K562 (cell line): ENCODE data around the gene LONRF2. TPM values are rescaled to one million over a fixed set of nuclear protein-coding genes. Genes with fewer than 3 reads are reported as not detected.
A peak's percentile ranks its signal among the peaks of the same experiment; 100 is the strongest.

Experiments used
- ATAC-seq: fragments of 200-7000 bp; cut with Tn5 transposase; 3 replicates; pipeline ENCODE4 v1.9.1; 2020; ENCODE audit warnings: moderate library complexity
- BruUV-seq: library from RNA; stranded (reverse); fragments of 400-500 nt; replicated peaks from 2 replicates; lab custom pipeline; 2021; lab: Mats Ljungman, UMichigan
- CTCF ChIA-PET: fragments of 300-600 bp; formaldehyde crosslinking; extraction: SDS; loops from one replicate; lab custom pipeline; 2021; ENCODE audit warnings: low intra/inter-chr PET ratio; lab: Yijun Ruan, JAX
- POLR2A ChIA-PET: fragments of 300-600, 350-650 bp; sonication (Branson Sonifier 250); formaldehyde crosslinking; extraction: SDS; loops from one replicate; lab custom pipeline; 2021; ENCODE audit warnings: antibody characterized with exemption, inconsistent platforms; lab: Yijun Ruan, JAX
- DNase-seq, 4 experiments: peaks; one replicate each; pipeline versions ENCODE4 v3.0.0 to v3.0.0-alpha.2; 2011 to 2018; ENCODE audit warnings: low spot score in 3 of 4, mixed read lengths in 3 of 4; ENCODE audit errors: extremely low read depth in 1 of 4
- FAIRE-seq: peaks from 2 replicates; lab custom pipeline; 2011; peaks lifted over from hg19 to GRCh38; lab: Jason Lieb, UNC
- H2AFZ ChIP-seq: 2 replicates; pipeline ENCODE4 v1.6.0; 2011; ENCODE audit warnings: low read depth, low read length, control low read depth, inconsistent platforms
- H3K27ac ChIP-seq: fragments of 200-600 bp; 3 replicates; pipeline ENCODE4 v1.8.0; 2011; ENCODE audit warnings: low read depth, mild to moderate bottlenecking, control low read depth, inconsistent platforms, low read length, moderate library complexity, mixed read lengths; ENCODE audit errors: extremely low read depth
- H3K27me3 ChIP-seq, 2 experiments: fragments of 300-600 bp in 1 of 2; 2 replicates in 1 of 2; 3 replicates in 1 of 2; pipeline versions ENCODE4 v1.6.0 to v1.8.0; 2011; ENCODE audit warnings: inconsistent platforms in 2 of 2, low read length in 2 of 2, mild to moderate bottlenecking in 1 of 2, mixed read lengths in 1 of 2, moderate library complexity in 1 of 2; ENCODE audit not compliant: control insufficient read depth in 2 of 2, insufficient read depth in 2 of 2
- H3K36me3 ChIP-seq: fragments of 300-600 bp; 3 replicates; pipeline ENCODE4 v1.8.0; 2011; ENCODE audit warnings: mild to moderate bottlenecking, low read length, inconsistent platforms; ENCODE audit not compliant: control insufficient read depth, insufficient read depth
- H3K4me1 ChIP-seq, 2 experiments: fragments of 200-600 bp in 1 of 2; replicated peaks in 1 of 2; 2 replicates in 1 of 2; 3 replicates in 1 of 2; pipeline versions ENCODE4 v1.5.1 to v1.8.0; 2011; ENCODE audit warnings: inconsistent platforms in 2 of 2, low read length in 2 of 2, mild to moderate bottlenecking in 1 of 2, mixed read lengths in 1 of 2, moderate library complexity in 1 of 2; ENCODE audit not compliant: control insufficient read depth in 2 of 2, insufficient read depth in 2 of 2
- H3K4me2 ChIP-seq: 2 replicates; pipeline ENCODE4 v1.6.1; 2011; ENCODE audit warnings: low read length, control low read depth, inconsistent platforms, mixed read lengths; ENCODE audit not compliant: insufficient read depth
- H3K4me3 ChIP-seq: fragments of 200-600 bp; sonication (generic), shearing (Covaris generic); 2 replicates; pipeline ENCODE4 v1.5.1; 2016; ENCODE audit warnings: control low read depth, inconsistent platforms
- H3K79me2 ChIP-seq: fragments of 200-600 bp; 3 replicates; pipeline ENCODE4 v1.8.0; 2011; ENCODE audit warnings: low read length, inconsistent platforms; ENCODE audit not compliant: control insufficient read depth, insufficient read depth
- H3K9ac ChIP-seq, 2 experiments: 2 replicates each; pipeline versions ENCODE4 v1.6.0 to v1.6.1; 2011; ENCODE audit warnings: low read depth in 2 of 2, low read length in 2 of 2, control low read depth in 1 of 2, inconsistent platforms in 1 of 2, mild to moderate bottlenecking in 1 of 2, mixed read lengths in 1 of 2; ENCODE audit not compliant: insufficient read depth in 1 of 2
- H3K9me1 ChIP-seq: one replicate; pipeline ENCODE4 v1.6.0; 2011; ENCODE audit warnings: inconsistent platforms, mild to moderate bottlenecking, low read length, moderate library complexity; ENCODE audit not compliant: control insufficient read depth, insufficient read depth
- H3K9me3 ChIP-seq: replicated peaks from 2 replicates; pipeline ENCODE4 v1.5.1; 2011; ENCODE audit warnings: low read depth, low read length, inconsistent platforms; ENCODE audit not compliant: control insufficient read depth, insufficient read depth
- H4K20me1 ChIP-seq: replicated peaks from 2 replicates; pipeline ENCODE4 v1.6.1; 2011; ENCODE audit warnings: low read length, inconsistent platforms, mixed read lengths; ENCODE audit not compliant: control insufficient read depth, insufficient read depth
- KAT8 ChIP-seq: fragments of 450-650 bp; IDR thresholded peaks from 2 replicates; pipeline ENCODE4 v1.6.1; 2016; ENCODE audit warnings: low read depth, mild to moderate bottlenecking
- ZNF407 ChIP-seq: fragments of 450-650 bp; IDR thresholded peaks from 2 replicates; pipeline ENCODE4 v1.6.1; 2016; ENCODE audit warnings: low read depth
- WGBS: fragments of 100-300 bp; shearing (Covaris generic); methylation state at CpG from one replicate; pipeline ENCODE4 v1.1.6; 2016; ENCODE audit warnings: low coverage, mixed read lengths; ENCODE audit not compliant: insufficient coverage; ENCODE audit errors: missing lambda C conversion rate; 5-methylcytosine and 5-hydroxymethylcytosine counted together
- in situ Hi-C: fragments of 300-500 bp; cut with MboI; formaldehyde crosslinking; loops from 4 replicates; pipeline ENCODE4 v1.15.0; 2018; ENCODE audit warnings: inconsistent platforms, mixed read lengths
- intact Hi-C: fragments of 100-400 bp; cut with micrococcal nuclease; formaldehyde crosslinking; loops from 2 replicates; pipeline ENCODE4 v1.14.2; 2022
- polyA plus RNA-seq, 8 experiments: library from polyadenylated mRNA; depleted of rRNA in 4 of 8; stranded (reverse) in 5 of 8; unstranded in 3 of 8; fragments of >200 nt; fragmentation: Nextera tagmentation in 2 of 8; fragmentation: Illumina TruSeq in 1 of 8; extraction: Ambion mirVana in 2 of 8; extraction: Trizol in 1 of 8; gene quantifications; 2 replicates each; pipeline versions ENCODE4 v1.2.1 to v1.2.3, GENCODE V29; 2011 to 2014; ENCODE audit warnings: inconsistent platforms in 1 of 8, missing spikeins in 1 of 8
- total RNA-seq, 7 experiments: library from RNA; depleted of rRNA in 6 of 7; stranded (reverse); fragments of >200 nt in 6 of 7; fragmentation: Illumina TruSeq in 2 of 7; extraction: Trizol in 2 of 7; gene quantifications; 2 replicates each; pipeline versions ENCODE4 v1.2.1 to v1.2.3, GENCODE V29; 2011 to 2021; ENCODE audit warnings: low replicate concordance in 1 of 7

Gene LONRF2
- total and polyA plus RNA-seq, 9 of the 15 experiments (the other 6 are each of a cell fraction or from before 2014, with no cell fraction given), result 0.35 to 5.0 (median 2.7) TPM

- Histone ChIP-seq H3K9me1 (no peaks in the 10 kb centered on the region), H3K27me3 (0 out of 5 replicates have a peak, but pooled peaks cover 0 to 3% of the 10 kb centered on the region in 2 experiments), H4K20me1 (no peaks in the 10 kb centered on the region), H2AFZ (no peak overlapping the region), H3K36me3 (no peaks in the 10 kb centered on the region), H3K4me3 (no peak overlapping the region), H3K9me3 (no peaks in the 10 kb centered on the region), H3K27ac (no peak overlapping the region), H3K4me1 (peaks cover 3 to 8% of the 10 kb centered on the region in 2 experiments; a peak in 3 of 5 replicates), H3K4me2 (no peak overlapping the region), H3K79me2 (no peaks in the 10 kb centered on the region), H3K9ac (peak overlapping the region in 1 of 2 experiments; percentile 7; a peak in 1 of 4 replicates)
- BruUV-seq, result no TSS peak
- ATAC-seq (no peak), FAIRE-seq (no peak), DNase-seq (no peak)
- intact Hi-C loops (no loop called here), in situ Hi-C loops (loop anchor here (5.0 to 10.0 kb wide), 2 partner anchors 70 to 118 kb away; no protein-coding TSS in a partner anchor)
- POLR2A ChIA-PET, result interaction anchor here (0.6 to 0.7 kb wide), 2 partner anchors 11 to 75 kb away, joined by 3 read pairs; no protein-coding TSS in a partner anchor
- TF ChIP-seq ZNF407, result no peak
- no peak for TF ChIP-seq KAT8
- 67% methylated on average over 4 of the region's 4 CpGs for WGBS
- CTCF ChIA-PET, result interaction anchor here (0.7 to 4.2 kb wide), 3 partner anchors 60 to 706 kb away, joined by 3 to 66 read pairs (median 3); no protein-coding TSS in a partner anchor
Measured at GRCh38 chr2:100264651-100265050, 57.6 kb downstream of the LONRF2 start.
